Coronary artery (tissue), 2 donors: ENCODE results near the gene CEP164.

Experiments
- DNase-seq: peaks from one replicate; pipeline ENCODE4 v3.0.0-alpha.2; 2017; ENCODE audit warnings: low spot score
- H3K27ac ChIP-seq, 2 donors: fragments of 200-600 bp; sonication (generic); one replicate each; pipeline ENCODE4 v1.5.1; 2016 to 2019
- H3K4me3 ChIP-seq: fragments of 200-600 bp; sonication (generic); 2 replicates; pipeline ENCODE4 v1.5.1; 2016; ENCODE audit warnings: mild to moderate bottlenecking, moderate library complexity
- TF ChIP-seq, protein P1 (sequence below): fragments of 200-600 bp; sonication (generic); IDR thresholded peaks from one replicate; pipeline ENCODE4 v1.5.1; 2019; ENCODE audit warnings: antibody characterized with exemption

The CEP164 gene

DNA sequence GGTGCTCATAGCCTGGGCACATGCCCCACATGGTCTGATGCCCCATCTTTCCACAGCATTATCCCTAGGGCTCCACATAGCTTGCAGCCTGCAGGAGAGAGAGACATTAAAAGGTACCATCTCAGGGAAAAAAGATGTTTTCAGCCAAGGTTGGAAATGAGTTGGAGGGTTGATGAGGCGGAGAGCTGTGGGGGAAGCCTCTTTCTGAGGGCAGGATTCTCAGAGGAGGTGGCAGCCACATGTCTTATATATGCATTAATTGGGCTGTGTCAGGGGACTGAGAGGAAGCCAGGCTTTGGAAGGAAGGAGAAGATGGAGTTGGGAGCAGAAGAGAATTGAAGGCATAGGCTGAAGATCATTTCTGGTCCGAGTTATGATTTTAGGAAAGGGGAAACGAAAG is 57.8 kb downstream of the CEP164 start:
- no peak for DNase-seq
- TF ChIP-seq, protein P1, sequence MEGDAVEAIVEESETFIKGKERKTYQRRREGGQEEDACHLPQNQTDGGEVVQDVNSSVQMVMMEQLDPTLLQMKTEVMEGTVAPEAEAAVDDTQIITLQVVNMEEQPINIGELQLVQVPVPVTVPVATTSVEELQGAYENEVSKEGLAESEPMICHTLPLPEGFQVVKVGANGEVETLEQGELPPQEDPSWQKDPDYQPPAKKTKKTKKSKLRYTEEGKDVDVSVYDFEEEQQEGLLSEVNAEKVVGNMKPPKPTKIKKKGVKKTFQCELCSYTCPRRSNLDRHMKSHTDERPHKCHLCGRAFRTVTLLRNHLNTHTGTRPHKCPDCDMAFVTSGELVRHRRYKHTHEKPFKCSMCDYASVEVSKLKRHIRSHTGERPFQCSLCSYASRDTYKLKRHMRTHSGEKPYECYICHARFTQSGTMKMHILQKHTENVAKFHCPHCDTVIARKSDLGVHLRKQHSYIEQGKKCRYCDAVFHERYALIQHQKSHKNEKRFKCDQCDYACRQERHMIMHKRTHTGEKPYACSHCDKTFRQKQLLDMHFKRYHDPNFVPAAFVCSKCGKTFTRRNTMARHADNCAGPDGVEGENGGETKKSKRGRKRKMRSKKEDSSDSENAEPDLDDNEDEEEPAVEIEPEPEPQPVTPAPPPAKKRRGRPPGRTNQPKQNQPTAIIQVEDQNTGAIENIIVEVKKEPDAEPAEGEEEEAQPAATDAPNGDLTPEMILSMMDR = no peak
- H3K27ac ChIP-seq = no peak overlapping the region
- no peak overlapping the region for H3K4me3 ChIP-seq

DNA sequence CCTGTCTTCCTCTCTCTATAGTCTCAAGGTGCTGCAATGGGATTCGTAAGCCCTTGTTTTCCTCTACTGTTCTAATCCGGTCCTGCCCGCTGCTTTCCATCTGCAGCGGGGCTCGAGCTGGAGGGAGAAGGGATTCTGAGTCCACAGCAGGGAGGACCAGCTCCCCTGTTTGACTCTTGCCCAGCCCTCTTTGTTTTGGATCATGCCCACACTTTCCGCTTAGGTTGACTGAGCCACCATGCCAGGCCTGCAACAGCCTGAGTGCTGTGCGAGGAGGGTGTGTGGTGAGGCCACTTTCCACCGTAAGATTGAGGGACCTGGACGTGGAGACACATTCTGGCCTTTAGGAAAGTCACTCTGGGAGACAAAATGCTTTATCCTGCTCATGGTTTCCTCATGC is 58.3 kb downstream of the CEP164 start:
- H3K4me3 ChIP-seq = no peak overlapping the region
- TF ChIP-seq, protein P1 = no peak
- DNase-seq = no peak
- H3K27ac ChIP-seq = no peak overlapping the region

DNA sequence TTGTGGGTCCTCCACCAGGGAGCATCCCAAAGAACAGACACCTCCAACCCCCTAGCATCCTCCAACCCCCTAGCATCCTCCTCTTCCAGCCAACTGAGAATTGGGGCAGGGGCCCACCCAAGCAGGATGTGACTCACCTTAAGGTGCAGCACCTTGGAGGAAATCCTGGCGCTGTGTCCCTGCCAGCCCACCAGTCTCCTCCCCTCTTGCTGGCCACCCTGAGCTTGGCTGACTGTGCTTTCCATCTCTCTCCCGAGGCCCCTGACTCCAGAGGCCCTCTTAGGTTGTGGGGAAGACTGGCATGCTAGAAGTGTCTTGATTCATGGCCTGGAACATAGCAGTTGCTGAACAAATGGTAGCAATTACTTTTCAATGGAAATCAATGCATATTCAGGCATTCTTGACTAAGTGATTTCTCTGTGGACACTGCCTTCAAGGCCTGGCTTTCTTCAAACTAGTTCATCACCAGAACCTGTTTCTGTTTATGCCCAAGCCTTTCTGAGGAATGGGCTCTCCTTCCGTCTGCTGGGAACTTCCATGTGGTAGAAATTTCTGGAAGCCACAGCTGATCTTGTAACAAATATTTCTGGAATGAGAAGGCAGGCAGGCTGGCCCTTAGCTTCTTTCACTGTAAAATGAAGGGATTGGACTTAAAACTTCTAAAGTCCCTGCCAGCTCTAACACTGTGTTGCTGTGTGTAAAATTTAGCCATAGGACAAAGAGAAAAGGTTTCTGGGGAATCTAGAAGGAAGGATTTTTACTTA is 60.5 kb downstream of the CEP164 start:
- no peak for DNase-seq
- no peak overlapping the region for H3K4me3 ChIP-seq
- TF ChIP-seq, protein P1 = no peak
- no peak overlapping the region for H3K27ac ChIP-seq

DNA sequence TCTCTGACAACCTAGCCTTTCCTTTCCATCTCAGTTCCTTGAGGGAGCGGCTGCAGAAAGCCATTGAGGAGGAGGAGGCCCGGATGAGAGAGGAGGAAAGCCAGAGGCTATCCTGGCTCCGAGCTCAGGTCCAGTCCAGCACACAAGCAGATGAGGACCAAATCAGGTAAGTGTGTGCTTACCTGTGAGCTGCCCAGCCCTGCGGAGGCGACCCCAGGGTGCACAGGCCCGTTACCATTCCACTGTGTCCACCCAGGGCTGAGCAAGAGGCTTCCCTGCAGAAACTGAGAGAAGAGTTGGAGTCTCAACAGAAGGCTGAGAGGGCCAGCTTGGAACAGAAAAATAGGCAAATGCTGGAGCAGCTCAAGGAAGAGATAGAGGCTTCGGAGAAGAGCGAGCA is 63.1 kb downstream of the CEP164 start:
- TF ChIP-seq, protein P1 = no peak
- H3K27ac ChIP-seq = no peak overlapping the region
- no peak for DNase-seq
- no peak overlapping the region for H3K4me3 ChIP-seq

DNA sequence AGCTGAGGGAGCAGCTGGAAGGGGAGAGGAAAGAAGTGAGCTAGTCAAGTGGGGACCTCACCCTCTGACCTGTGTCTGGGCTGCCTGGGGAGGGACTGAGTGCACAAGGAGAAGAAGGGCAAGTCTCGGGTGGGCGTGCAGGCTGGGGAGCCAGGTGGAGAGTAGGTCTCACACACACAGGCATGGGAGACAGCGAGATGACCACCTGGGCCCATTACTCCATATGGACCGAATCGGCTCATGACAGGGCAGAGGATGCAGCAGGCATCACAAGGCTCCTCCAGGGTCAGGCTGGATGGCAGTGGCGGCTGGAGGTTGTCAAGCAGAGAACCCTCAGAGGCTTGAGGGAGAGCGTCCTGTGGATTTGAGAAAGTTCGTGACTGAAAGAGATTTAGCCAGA is 63.5 kb downstream of the CEP164 start:
- no peak for DNase-seq
- Histone ChIP-seq H3K4me3 (no peak overlapping the region), H3K27ac (no peak overlapping the region)
- TF ChIP-seq, protein P1 = no peak

DNA sequence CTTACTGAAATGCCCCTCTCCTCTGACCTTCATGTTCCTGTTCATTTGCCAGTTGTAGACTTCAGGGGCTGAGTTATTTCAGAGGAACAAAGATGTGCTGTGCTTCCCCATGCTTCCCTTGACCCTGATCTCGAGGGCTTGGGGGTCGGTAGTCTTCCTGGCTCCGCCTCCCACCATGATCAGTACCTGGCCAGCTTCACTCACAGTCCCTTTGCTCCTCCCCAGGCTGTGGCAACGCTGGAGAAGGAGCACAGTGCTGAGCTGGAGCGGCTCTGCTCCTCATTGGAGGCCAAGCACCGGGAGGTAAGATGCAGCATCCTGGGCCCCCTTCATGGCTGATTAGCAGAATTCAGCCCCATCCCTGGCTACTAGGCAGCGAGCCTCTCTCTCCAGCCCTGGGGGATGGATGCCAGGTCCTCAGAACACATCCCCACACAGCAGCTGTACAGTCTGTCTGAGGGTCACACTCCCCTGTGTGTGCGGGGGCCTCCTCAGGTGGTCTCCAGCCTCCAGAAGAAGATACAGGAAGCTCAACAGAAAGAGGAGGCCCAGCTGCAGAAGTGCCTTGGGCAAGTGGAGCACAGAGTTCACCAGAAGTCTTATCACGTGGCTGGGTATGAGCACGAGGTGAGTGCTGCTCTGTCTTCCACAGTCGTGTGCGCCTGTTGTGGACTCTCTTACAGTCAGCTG is 64.5 kb downstream of the CEP164 start:
- DNase-seq = no peak
- H3K4me3 ChIP-seq = no peak overlapping the region
- no peak overlapping the region for H3K27ac ChIP-seq
- TF ChIP-seq, protein P1 = no peak

DNA sequence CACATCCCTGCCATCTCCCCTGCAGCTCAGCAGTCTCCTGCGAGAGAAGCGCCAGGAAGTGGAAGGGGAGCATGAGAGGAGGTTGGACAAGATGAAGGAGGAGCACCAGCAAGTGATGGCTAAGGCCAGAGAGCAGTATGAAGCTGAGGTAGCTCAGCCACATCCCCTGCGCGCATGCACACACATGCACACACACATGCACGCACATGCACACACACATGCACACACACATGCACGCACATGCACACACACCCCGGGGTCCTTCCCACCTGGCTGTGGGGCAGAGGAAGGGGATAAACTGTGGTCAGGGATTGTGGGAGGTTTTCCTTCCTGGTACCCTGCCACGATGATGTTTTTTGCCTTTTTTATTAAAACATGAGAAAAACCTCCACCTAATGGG is 65.3 kb downstream of the CEP164 start:
- TF ChIP-seq, protein P1 = no peak
- no peak for DNase-seq
- Histone ChIP-seq H3K27ac (no peak overlapping the region), H3K4me3 (no peak overlapping the region)
